ENCODE data around the gene PATJ.

The PATJ gene

DNA sequence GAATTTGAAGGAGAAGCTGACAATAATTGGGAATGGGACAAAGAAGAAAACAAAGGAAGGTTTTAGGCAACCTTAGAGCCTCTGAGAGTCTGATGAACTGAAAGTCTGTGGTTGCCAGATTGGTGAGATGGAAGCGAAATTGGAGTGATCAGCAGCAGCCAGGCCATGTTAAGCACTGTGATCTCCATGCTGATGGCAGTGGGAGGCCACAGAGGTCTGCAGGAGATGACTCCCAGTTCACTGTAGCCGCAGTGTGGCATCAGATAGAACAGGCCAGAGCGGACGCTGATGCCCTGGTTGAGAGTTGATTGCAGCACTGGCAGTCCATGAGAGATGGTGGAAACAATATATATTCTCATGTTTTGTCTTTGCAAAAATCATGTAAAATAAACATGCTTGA is 314.9 kb downstream of the PATJ start:
- TF ChIP-seq, protein P1, sequence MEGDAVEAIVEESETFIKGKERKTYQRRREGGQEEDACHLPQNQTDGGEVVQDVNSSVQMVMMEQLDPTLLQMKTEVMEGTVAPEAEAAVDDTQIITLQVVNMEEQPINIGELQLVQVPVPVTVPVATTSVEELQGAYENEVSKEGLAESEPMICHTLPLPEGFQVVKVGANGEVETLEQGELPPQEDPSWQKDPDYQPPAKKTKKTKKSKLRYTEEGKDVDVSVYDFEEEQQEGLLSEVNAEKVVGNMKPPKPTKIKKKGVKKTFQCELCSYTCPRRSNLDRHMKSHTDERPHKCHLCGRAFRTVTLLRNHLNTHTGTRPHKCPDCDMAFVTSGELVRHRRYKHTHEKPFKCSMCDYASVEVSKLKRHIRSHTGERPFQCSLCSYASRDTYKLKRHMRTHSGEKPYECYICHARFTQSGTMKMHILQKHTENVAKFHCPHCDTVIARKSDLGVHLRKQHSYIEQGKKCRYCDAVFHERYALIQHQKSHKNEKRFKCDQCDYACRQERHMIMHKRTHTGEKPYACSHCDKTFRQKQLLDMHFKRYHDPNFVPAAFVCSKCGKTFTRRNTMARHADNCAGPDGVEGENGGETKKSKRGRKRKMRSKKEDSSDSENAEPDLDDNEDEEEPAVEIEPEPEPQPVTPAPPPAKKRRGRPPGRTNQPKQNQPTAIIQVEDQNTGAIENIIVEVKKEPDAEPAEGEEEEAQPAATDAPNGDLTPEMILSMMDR (conservative IDR thresholded peaks at IDR 0.05; ENCODE audit: low read length): no peak
- no peak overlapping the region for H3K4me3 ChIP-seq (ENCODE audit: low read length)
- DNase-seq (ENCODE audit: low read depth): no peak

DNA sequence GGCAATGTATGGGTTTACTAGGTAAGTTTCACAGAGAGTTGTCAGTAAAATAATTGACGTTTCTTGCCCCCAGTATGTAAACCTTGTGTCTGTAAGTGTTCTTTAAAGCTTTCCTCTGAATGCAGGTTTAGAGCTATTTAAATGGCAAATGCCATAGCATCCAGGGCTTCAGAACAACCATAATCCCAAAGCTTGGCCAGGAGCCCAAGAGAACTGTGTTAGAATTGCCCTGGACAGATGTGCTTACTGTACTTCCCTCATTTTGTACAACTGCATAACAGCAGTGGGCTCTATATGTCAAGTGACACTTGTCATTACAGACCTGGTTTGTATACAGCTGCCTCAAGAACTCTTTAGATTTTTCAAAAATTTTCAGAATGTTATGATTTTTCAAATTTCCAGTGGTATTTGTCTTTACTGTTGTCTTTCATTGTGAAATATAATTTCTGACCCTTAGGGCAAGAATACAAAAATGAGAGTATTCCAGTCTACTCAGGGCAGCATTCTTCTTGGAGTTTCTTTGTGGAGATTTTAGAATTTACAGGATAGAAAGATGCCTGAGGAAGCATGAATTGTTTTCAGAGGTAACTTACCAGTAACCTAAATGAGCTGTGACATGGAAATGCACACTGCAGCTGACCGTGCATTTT is 315.5 kb downstream of the PATJ start:
- DNase-seq (ENCODE audit: low read depth): no peak
- TF ChIP-seq, protein P1 (conservative IDR thresholded peaks at IDR 0.05; ENCODE audit: low read length): no peak
- H3K4me3 ChIP-seq (ENCODE audit: low read length): no peak overlapping the region

DNA sequence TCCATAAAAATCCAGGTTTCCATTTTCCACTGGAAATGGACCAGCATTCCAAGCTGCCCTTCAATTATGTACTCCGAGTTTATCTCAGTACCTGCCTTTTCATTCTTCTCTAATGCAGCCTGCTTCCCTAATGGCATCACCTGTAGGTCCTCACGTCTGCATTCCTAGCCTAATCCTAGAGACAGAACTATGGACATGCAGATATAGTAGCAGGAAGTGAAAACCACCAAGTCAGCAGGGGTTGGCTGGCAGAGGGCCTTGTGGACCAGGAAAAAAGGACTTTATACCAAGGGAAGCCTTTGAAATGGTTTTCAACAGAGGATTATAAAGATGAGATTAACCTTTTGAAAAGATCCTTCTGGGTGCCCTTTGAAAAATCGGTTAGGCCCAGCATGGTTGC is 316.7 kb downstream of the PATJ start:
- no peak for DNase-seq (ENCODE audit: low read depth)
- H3K4me3 ChIP-seq (ENCODE audit: low read length): no peak overlapping the region
- TF ChIP-seq, protein P1 (conservative IDR thresholded peaks at IDR 0.05; ENCODE audit: low read length): no peak

DNA sequence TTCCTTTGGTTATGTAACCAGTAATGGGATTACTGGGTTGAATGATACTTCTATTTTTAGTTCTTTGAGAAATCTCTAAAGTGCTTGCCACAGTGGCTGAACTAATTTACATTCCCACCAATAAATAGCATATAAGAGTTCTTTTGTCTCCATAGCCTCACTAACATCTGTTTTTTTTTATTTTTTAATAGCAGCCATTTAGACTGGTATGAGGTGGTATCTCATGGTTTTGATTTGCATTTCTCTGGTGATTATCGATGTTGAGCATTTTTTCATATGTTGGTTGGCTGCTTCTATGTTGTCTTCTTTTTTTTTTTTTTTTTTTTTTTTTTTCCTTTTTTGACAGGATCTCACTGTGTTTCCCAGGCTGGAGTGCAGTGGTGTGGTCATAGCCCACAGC is 319.8 kb downstream of the PATJ start:
- H3K4me3 ChIP-seq (ENCODE audit: low read length): no peak overlapping the region
- DNase-seq (ENCODE audit: low read depth): no peak
- TF ChIP-seq, protein P1 (conservative IDR thresholded peaks at IDR 0.05; ENCODE audit: low read length): no peak

DNA sequence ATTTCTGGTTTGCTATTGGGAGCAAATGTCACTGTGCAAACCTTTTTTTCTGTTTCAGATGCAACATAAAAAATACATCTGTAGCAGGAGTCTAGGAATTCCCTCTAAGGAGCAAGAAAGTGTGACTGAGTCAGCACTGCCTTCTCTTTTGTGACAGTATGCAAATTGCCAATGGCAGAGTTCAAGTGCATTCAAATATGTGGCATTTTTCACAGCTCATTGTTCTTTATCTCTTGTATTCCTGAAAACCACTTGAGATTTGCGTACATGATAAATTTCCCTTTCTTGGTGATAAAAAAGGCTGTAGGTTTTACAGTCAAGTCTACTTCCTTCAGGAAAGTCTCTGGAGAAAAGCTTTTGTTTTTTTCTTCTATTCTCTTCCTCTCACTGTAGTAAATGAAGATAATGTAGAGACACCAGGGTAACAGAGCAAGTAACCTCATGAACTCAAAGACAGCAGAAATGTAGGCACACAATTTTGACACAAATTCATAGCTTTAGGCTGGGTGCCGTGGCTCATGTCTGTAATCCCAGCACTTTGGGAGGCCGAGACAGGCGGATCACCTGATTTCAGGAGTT is 322.6 kb downstream of the PATJ start:
- TF ChIP-seq, protein P1 (conservative IDR thresholded peaks at IDR 0.05; ENCODE audit: low read length): no peak
- no peak for DNase-seq (ENCODE audit: low read depth)

DNA sequence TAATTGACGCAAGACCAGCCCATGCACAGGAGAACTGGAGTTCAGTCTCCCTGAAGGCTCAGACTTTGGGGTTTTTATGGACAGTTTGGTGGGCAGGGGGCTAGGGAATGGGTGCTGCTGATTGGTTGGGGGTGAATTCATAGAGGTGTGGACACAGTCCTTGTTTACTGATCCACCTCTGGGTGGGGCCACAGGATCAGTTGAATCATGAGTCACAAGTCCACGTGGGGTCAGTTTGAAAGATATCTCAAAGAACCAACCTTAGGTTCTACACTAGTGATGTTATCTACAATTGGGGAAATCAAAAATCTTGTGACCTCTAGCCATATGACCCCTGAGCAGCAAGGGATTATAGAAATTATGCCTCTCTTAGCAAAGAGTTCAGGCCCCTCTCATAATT is 324.4 kb downstream of the PATJ start:
- TF ChIP-seq, protein P1 (conservative IDR thresholded peaks at IDR 0.05; ENCODE audit: low read length): no peak
- DNase-seq (ENCODE audit: low read depth): no peak
- H3K4me3 ChIP-seq (ENCODE audit: low read length): no peak overlapping the region

More for the DNA sequence above, 322.6 kb downstream of the PATJ start:
- no peak overlapping the region for H3K4me3 ChIP-seq (ENCODE audit: low read length)

DNA sequence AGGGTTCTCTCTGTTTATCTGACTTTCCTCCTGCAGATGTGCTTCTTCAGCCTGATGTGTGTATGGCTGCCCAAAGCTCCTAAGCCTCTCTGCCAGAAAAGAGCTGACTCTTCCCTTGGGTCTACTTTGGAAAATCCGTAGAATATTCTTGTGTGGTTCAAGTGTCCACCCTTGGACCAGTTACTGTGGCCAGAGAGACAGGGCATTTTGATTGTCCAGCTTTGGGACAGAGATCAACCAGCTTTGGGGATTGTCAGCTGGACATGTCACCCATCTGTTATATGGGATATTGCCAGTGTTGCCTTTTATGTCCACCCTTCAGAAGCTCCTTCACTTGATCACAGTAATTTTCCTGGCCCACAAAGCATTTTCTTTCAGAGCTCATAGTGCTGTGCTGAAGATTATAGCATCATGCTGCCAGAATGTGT is 326.1 kb downstream of the PATJ start:
- H3K4me3 ChIP-seq (ENCODE audit: low read length): no peak overlapping the region
- DNase-seq (ENCODE audit: low read depth): no peak
- TF ChIP-seq, protein P1 (conservative IDR thresholded peaks at IDR 0.05; ENCODE audit: low read length): no peak
